Inferior parietal cortex (tissue), 1 donor: ENCODE results near the gene CDH8.
"Not testable (repeated sequence)": the region's sequence is repeated elsewhere in the genome, so short reads cannot be mapped to it uniquely, and the experiment has no call there.

ENCODE experiments used
- DNase-seq: peaks from one replicate; pipeline ENCODE4 v3.0.0-alpha.2; 2016; ENCODE audit errors: extremely low spot score

CDH8 gene

DNA sequence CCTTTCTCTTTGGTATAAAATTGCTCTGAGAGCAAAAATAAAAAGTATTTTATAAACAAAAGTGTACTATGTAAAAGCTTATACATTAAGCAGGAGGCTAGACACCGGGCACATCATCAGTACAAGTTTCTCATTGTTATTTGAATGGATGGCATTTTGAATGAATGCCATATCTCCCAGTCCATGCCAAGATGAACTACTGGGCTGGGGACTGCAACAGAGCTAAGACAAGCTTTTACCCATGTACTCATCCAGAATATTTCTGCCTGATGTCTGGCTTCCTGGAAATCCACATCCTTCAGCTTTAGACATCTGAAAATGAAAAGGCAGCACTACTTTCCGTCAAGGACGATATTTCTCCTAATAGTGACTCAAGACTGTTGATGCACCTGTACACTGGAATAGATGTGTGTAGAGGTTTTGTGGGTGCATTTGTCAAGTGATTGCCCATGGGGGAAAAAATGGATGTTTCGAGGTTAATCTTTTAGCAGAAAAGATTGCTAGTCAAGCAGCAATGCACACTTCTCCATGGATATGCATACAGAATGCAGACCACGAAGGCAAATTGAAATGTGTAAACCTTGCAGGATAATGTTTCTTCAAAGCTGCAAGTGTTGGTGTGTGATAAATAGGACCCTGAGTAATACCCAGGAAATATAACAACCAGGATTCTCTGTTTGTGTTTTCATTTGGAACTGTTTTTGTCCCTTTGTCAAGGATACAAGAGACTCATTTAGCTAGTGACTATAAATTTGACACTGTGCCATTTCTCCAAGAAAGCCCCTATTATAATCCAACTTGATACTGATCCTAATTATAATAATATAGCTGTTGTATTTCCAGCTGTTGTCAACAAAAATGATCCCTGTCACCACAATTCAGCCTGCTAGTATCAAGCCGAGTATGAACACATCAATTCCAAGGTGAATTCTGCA, 173.8 kb downstream of the CDH8 start:
- DNase-seq: peak; percentile 87

DNA sequence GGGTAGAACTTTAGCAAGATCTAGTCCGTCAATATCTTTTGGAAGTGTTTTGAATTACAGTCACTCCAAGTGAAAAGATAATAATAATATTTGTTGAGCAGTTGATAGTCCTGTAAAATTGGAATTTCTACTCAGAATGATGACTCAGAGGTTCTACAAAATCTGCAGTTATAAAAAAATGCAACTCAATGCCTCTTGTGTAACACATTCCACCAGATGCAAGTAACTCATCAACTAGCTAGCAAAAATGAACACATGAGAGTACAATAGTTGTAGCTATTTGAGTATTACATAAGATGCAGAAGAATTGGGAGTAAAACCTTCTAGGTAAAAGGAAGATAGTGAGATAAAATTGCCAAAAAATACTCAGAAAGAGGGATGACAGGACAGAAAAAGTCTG, 177.2 kb downstream of the CDH8 start:
- no peak for DNase-seq

DNA sequence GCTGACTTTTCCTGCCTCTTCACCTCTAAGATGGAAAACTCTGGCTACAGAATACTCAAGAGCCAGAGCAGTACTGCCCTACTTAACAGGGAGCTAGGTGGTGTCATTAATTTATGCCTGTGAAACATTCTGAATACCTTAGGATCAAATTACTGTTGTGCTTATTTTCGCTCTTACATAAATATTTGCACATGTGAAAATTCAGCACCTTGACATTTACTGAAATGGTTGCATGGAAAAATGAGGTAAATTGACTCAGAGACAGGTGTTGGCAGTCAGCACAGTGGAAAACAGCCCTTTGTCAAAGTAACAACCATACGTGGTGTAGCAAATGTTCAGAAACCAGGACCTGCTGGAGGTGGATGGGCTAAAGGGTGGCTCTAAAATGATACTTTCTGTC, 193.6 kb downstream of the CDH8 start:
- DNase-seq: no peak

DNA sequence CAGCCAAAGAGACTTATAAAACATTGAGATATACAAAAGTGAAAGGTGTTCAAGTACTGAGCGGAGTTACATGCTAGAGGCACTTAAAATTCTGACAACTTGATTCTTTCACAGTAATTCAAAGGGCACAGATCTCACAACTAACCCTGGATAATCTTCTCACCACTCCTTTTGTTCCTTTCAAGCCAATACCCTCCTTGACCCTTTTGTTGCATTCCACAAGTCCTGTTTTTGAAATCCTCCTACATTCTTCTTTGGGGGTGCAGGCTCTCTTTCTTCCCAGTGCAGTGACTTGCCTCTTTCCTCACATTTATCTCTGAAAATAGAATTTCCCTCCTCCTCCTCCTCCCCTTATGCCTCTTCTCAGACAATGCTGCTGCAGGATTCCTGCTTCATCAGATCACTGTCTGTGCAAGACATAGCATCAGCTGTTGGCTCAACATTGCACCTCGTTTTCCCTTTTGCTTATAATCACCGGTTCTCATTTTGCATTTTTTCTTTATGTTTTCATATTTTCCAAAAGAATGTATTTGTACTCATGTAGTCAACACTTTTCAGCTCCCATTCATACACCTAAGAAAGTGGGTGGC, 199.3 kb downstream of the CDH8 start:
- peak; percentile 27 for DNase-seq

- DNase-seq: no peak
These were observed 202.2 kb downstream of the CDH8 start for GRCh38 chr16:61834082-61834481.

DNA sequence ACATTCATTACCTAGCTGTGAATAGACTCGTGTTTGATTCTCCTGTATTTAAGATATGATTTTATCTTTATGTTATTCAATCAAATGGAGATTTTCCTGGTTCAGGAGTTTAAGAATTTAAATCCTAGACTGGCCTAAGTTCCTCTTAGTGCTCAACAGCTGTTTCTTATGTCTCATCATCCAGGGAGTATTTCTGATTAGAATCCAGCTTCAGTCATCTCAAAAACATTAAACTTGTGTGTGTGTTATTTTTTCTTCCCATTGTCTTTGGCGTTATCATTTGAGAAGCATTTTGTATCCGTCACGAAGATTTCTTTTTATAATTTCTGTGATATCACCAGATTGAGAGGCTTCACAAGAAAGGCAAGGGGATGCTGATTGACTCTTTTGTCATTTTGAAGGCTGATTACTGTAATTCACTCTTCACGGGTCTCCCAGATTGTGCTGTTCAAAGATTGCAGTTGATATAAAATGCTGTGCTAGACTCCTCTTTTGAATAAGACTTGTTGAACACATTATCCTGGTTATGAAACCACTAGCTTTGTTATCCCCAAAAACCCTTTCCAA, 204.8 kb downstream of the CDH8 start:
- no peak for DNase-seq

DNA sequence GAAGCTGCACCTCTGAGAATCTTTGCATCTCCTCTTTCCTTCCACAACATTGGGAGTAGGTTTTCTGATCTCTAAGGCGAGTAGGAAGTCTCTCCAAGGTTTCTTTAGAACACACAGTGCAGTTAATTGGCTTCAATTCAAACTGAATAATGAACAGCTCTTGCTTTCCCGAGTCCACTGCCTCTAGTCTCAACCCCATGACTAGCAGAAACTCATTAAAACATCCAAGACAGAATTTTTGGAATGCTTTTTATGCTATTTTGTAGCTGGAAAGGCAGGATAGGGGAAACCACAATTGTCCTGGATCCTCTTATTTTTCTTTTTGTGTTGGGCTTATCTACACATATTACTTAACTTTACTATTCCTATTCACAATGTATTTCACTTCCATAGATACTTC, 206.6 kb downstream of the CDH8 start:
- DNase-seq: no peak

DNA sequence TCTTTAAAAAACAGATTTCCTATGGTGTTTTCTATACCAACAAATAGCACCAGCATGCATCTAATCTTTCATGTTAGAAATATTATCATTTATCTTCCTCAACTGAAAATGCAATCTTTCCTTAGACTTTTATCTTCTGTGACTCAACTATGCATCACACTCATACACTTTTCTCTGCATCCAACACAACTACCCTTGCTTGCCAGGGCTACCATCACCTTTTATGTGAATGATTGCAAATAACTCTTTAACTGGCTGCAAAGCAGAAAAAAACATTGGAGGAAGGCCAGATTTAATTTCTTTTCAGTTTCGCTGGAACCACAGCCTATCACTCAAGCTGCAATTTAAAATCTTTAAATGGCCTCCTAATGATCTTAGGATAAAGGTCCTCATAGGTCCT, 212.9 kb downstream of the CDH8 start:
- DNase-seq: no peak

GRCh38 chr16:61820820-61821219, 215.4 kb downstream of the CDH8 start:
- no peak for DNase-seq

DNA sequence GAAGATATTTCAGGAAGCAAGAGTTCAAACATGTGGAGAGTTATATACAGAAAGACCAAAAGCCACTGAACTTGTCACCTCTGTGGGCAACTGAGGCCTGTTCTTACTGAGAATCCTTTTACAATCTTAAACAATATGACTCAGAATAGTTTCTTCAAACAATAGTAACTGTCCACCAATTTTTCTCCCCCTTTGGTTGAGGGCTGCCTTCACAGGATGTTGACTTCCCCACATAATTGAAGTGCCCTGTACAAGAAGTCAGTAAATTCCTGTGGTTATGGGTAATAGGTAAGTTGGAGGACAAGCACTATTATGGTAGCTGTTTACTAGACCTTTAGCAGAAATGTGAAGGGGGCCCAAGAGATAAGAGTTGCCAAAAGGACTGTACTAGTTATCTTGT, 215.8 kb downstream of the CDH8 start:
- no peak for DNase-seq

DNA sequence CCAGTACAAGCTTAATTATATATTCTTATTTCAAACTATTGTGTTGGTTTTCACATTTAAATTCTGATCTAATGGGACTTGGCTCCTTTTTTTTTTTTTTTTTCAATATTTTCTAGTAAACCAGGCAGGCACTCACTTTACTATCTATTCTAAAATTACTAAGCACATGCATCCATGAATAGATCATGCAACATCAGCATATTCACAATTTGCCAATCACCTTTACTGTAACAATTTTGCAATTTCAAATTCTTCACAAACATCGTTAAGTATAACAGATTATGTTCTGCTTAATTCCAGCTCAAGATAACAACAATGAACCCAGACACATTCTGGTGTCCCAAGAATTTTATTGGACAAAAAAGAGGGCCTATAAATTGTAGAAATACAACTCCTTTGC, 217.4 kb downstream of the CDH8 start:
- DNase-seq: no peak

GRCh38 chr16:61817583-61818278, 218.5 kb downstream of the CDH8 start:
- no peak for DNase-seq

DNA sequence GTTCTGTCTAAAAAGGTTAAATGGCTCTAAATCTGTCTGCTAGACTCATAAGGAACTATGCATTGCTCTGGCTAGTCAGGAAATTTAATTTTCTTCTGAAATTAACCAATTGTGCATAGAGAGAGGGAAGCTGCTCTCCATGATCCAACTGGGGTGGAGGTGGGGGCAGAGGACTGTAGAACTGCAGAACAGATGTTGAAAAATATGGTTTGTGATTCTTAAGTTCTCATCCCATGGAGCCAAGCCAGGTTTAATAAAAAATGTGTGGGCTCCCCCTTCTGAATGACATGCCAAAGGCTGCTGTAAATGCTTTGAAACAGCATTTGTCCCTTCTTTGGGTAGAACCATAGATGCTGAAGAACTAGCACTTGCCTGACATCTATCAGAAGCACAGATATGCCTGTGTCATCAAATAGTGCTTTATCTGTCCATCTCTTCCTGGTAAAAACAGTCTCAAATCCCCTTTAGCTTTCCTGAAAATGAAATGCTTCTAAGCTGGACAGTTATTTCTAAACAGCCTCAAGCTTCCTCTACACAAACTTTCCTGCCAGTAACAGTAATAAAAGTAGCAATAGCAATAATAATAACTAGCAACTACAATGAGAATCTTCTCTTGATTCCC, 221.4 kb downstream of the CDH8 start:
- DNase-seq: no peak

- no peak for DNase-seq
These were observed 222.9 kb downstream of the CDH8 start for GRCh38 chr16:61813339-61813738.

DNA sequence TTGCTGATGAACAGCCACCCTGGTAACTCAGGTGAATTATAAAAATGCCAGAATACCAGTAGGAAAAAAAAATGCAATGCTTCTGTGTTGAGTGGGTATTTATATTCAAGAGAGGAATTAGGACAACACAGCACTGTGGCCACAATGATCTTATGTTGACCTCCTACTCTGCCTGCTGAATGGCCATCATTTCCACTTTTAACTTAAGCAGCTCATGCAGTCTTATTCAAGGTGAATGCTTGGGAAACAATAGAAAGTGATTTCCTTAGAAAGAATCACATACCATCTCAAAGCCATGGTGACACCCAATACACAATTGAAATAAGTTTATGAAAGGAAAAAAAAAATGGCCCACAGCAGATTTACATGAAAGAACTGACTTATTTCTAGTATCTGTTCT, 224.0 kb downstream of the CDH8 start:
- no peak for DNase-seq

- no peak for DNase-seq
These were observed 228.7 kb downstream of the CDH8 start for GRCh38 chr16:61807551-61807950.

DNA sequence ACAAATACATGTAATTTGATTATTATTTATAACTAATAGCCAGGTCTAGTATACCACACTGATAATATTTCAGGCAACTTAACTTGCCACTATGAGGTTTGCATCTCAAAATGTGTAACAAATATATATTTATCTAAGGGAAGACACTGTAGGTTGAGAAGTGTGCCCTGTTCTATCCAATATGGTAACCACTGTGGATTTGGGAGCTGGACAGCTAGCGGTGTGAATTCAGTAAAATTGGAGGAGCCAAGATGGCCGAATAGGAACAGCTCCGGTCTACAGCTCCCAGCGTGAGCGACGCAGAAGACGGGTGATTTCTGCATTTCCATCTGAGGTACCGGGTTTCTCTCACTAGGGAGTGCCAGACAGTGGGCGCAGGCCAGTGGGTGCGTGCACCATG, 235.0 kb downstream of the CDH8 start:
- DNase-seq: not testable (repeated sequence)

- DNase-seq: no peak
These were observed 237.5 kb downstream of the CDH8 start for GRCh38 chr16:61798741-61799140.

DNA sequence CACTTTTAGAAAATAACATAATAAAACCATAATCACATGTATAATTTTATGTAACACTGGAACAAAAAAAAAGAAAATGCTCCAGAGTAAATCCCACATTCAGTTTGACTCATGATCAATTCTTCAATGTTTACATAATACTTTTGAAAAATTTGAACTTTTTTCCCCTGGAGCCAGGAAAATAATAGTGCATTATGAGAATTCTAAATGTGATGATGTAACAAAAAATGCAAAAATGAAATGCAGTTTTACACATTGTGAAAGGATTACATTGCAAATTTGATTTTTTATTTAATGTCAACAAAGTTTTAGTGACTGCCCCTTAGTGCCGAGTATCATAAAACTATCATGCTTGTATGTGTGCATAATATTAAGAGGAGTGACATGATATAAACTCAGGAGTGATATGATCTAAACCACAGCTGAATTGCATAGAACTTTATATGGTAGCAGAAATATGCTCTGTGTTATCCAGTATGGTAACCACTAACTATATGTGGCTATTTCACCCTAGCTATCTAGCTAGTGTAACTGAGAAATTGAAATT, 238.2 kb downstream of the CDH8 start:
- no peak for DNase-seq

DNA sequence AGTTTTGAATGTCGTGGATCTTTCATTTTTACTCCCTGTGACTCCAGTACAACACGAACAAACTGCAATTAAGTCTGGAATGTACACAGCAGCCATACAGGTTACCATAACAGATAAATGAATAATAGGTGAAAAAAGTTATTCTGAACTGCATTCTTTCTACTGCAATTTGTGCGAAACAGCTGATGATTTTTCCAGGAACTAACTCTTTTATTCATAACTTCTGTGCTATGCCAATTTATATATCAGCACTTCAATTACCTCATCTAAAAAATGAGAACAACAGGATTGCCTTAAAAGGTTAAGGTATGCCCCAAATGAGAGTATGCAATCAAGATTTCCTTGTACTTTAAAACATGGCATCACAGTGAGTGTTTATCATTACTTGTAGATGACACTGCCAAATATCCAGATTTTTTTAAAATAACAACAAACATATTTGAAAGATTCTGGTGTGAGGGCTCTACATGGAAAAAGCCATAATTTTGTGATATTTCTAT, 238.9 kb downstream of the CDH8 start:
- DNase-seq: no peak

DNA sequence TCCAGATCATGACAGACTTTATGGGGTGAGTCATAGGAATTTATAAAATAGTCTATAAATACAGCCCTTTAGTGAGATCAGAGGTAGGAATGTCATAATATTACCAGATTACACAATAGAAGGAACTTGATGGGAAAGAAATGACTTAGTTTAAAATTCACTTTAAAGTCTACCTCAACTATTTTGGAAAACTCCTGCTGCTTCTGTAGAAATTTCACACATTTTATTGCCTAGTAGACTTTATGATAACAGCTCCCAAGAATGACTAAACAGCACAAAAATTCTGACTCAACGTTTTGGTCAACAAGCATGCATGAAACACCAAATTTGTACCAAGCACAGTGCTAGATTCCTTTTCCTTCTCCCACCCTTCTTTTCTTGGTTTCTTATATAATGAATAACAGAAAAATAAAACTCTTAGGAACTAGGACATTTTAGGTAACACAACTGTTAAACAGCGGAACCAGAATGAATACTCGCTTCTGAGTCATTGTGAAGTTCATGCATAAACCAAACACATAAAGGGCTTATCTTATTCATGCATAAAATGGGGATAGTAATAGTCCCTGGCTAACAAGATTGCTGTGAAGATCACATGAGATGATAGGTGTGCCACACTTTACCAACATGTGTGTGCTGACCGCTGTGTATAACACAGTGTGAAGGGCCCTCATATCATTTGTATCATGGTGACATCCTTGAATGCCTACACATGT, 243.9 kb downstream of the CDH8 start:
- DNase-seq: peak; percentile 60
